Measurements from ENCODE around the gene RALGAPA1.
"Not testable (repeated sequence)": the region's sequence is repeated elsewhere in the genome, so short reads cannot be mapped to it uniquely, and the experiment has no call there.

RALGAPA1 gene

GRCh38 chr14:35821564-35822411 is 12.7 kb upstream of the RALGAPA1 start:
- no peak for DNase-seq

DNA sequence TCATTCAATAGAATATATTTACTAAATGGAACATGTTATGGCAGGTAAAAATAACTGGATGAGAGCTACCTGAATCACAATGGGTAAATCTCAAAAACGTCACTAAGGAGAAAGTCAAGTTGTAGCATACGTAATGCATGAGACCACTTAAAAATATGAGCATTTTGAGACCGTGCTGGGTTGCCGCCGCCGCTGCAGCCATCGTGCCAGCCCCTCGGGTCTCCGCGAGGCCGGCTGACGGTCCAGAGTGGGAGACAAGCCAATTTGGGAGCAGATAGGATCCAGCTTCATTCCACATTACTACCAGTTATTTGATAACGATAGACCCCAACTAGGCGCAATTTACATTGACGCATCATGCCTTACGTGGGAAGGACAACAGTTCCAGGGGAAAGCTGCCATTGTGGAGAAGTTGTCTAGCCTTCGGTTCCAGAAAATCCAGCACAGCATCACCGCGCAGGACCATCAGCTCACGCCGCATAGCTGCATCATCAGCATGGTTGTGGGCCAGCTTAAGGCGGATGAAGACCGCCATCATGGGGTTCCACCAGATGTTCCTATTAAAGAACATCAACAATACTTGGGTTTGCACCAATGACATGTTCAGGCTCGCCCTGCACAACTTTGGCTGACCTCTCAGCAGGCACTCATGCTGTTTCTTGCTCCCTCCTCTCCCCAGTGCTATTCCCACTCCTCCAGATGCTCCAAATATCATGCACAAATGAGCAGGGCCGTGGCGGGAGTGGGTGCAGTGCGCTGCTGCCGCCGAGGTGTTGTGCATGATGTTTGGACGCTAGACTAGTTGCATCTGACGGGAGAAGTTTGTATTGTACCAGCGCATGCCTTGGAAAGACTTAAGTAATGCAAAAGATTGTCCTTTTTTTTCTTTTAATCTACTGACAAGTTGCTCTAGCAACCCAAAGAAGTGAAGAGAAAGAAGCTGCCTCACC is 10.8 kb upstream of the RALGAPA1 start:
- no peak for DNase-seq

DNA sequence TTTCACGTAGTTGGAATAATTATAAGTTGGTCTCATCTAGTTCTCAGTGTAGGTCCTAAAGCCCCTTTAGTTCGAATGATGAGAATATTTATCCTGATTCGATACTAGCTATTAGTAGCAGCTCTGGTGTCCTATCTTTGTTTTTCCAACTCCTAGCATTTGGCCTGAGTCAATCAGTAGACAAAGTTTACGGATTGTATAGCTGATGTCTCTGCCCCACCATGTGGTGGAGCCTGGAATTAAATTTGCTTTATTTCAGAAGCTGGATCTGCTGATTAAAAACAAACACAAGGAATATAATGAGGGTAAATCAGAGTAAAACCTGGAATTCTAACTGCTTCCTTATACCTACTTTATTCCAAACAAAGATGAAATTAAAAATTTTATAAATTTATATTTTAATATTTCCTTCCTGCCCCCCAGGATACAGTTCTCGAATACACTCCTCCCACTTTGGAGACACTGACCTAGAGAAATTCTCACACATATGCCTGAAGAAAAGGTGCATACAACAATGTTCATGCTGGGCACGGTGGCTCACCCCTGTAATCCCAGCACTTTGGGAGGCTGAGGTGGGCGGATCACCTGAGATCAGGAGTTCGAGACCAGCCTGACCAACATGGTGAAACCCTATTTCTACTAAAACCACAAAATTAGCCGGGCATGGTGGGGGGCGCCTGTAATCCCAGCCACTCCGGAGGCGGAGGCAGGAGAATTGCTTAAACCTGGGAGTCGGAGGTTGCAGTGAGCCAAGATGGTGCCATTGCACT is 9.4 kb upstream of the RALGAPA1 start:
- no peak for DNase-seq

GRCh38 chr14:35814371-35815005 is 5.4 kb upstream of the RALGAPA1 start:
- DNase-seq: peak; percentile 87

- no peak for DNase-seq
Observed at GRCh38 chr14:35810963-35811362, 1.9 kb upstream of the RALGAPA1 start.

GRCh38 chr14:35809597-35809996 is 502 bp upstream of the RALGAPA1 start:
- DNase-seq: no peak

GRCh38 chr14:35808076-35808637 is 938 bp downstream of the RALGAPA1 start:
- peak; percentile 33 for DNase-seq

GRCh38 chr14:35807131-35807961 is 1.7 kb downstream of the RALGAPA1 start:
- no peak for DNase-seq

- no peak for DNase-seq
Observed at GRCh38 chr14:35806006-35806907, 2.8 kb downstream of the RALGAPA1 start.

DNA sequence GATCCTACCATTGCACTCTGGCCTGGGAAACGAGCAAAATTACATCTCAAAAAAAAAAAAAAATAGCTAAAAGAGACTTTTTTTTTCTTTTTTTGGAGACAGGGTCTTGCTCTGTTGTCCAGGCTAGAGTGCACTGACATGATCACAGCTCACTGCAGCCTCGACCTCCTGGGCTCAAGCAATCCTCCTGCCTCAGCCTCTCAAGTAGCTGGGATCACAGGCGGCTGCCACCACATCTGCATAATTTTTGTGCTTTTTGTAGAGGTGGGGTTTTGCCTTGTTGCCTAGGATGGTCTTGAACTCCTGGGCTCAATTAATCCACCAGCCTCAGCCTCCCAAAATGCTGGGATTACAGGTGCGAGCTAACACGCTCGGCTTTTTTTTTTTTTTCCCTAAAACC is 11.3 kb downstream of the RALGAPA1 start:
- no peak for DNase-seq

GRCh38 chr14:35789651-35790050 is 19.4 kb downstream of the RALGAPA1 start:
- peak; percentile 9 for DNase-seq

DNA sequence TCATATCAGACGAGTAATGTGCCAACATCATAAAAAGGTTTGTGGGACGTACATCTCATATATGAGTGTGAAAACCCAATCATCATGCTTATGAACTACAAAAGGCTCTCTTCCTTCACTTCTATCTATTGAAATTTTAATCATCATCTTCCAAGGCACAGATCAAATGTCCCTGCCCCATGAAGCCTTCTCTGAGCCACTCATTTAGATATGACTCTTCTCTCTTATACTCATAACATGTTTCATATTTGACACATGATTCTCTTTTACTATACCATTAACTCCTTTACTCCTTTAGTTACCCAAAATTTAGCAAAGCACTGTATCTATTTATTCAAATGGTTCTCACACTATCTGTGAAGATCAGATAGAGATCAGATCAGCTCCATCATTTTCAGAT is 22.2 kb downstream of the RALGAPA1 start:
- no peak for DNase-seq

DNA sequence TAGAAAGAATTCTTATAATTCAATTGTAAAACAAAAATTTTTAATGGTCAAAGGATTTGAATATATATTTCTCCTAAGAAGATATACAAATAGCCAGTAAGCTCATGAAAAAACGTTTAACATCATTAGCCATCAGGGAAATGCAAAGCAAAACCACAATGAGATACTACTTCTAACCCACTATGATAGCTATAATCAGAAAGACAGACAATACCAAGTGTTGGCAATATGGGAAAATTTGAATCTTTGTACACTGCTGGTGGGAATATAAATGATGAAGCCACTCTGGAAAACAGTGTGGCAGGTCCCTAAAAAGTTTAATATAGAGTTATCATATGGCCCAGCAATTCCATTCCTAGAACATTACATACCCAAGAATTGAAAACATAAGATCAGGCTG is 25.4 kb downstream of the RALGAPA1 start:
- DNase-seq: no peak

DNA sequence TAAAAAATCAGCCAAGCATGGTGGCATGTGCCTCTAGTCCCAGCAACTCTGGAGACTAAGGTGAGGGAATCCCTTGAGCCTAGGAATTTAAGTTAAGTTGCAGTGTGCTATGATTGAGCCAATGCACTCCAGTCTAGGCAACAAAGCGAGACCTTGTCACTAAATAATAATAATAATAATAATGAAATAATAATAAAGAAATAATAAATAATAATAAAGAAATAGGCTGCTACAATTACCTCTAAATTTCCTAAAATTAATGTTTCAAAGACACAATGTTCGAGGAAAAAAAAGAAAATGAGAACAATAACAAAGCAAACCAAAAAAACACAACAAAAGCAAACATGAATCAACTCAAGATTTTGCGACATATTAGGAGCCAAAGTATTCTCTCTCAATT is 29.7 kb downstream of the RALGAPA1 start:
- no peak for DNase-seq

GRCh38 chr14:35777550-35777949 is 31.5 kb downstream of the RALGAPA1 start:
- DNase-seq: not testable (repeated sequence)

DNA sequence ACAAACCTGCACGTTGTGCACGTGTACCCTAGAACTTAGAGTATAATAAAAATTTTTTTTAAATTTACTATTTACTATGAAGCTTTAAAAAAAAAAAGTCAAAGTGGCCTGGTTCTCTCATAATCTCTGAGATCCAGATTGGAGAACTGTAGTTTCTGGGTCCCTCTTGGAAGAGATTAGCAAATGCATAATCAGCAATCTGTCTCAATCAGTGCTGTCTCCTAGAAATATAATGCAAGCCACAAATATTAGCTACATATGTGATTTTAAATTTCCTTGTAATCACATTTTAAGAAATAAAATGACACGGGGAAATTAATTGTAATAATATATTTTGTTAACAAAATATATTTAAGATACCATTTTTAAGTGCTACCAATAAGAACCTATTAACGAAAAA is 32.3 kb downstream of the RALGAPA1 start:
- no peak for DNase-seq

GRCh38 chr14:35776085-35776484 is 33.0 kb downstream of the RALGAPA1 start:
- DNase-seq: not testable (repeated sequence)

DNA sequence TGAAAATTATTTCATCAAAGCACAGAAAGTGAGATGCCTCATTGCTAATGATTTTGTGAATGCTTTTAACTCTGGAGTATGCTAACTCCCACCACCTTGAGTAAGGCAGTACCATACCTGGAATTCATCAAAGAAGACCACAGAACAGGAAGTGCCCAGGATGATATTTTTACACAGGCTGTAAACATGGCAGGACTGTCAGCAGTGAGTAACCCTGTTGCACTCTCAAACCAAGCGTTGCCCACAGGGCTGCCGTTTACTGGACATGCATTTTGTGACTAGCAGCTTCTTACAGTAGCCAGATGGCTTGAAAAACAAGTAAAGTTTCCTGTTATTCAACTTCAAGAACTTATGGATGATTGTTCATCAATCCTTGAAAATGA is 42.4 kb downstream of the RALGAPA1 start:
- no peak for DNase-seq

GRCh38 chr14:35766036-35766699 is 42.9 kb downstream of the RALGAPA1 start:
- DNase-seq: no peak

DNA sequence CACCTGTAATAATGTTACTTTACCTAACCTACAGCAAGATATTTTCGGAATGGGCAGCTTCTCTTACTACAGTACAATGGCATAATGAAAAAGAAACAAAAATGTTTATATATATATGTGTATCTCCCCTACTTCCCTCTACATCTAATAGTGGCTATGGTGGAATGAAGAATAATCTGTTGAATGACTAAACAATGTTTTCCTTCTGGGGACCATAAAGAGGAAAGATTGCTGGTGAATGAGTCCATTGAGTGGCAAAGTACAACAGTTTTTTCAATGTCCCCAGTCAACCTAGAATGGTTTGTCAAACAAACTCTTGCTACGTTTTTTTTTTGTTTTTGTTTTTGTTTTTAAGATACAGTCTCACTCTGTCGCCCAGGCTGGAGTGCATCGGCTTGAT is 47.2 kb downstream of the RALGAPA1 start:
- no peak for DNase-seq

Measured in stimulated activated CD4-positive, alpha-beta T cell treated with anti-CD3 and anti-CD28 coated beads, Interleukin-4, amount 100 ng/mL, for 24 hours (primary cell).